Lower leg skin (tissue), 4 donors: ENCODE measurements around the gene ANKDD1B. TPM values are rescaled to one million over a fixed set of nuclear protein-coding genes. Genes with fewer than 3 reads are reported as not detected.

ENCODE experiments used
- DNase-seq, 2 donors: peaks; one replicate each; pipeline ENCODE4 v3.0.0-alpha.2; 2019; ENCODE audit warnings: low spot score in 2 of 2
- H3K4me3 ChIP-seq: fragments of 200-600 bp; sonication (generic); 2 replicates; pipeline ENCODE4 v1.5.1; 2017; ENCODE audit warnings: mild to moderate bottlenecking, low read depth; ENCODE audit not compliant: poor library complexity, severe bottlenecking
- POLR2A ChIP-seq, 2 donors: fragments of 450-650 bp; IDR thresholded peaks; one replicate each; pipeline ENCODE4 v1.6.1; 2016 to 2017; ENCODE audit warnings: antibody characterized with exemption in 2 of 2, mild to moderate bottlenecking in 1 of 2, moderate library complexity in 1 of 2
- WGBS, 2 donors: methylation state at CpG; one replicate each; pipeline ENCODE4 v1.1.5; 2018; 5-methylcytosine and 5-hydroxymethylcytosine counted together
- intact Hi-C: fragments of 100-400 bp; cut with DNase I; formaldehyde crosslinking; loops from one replicate; pipeline ENCODE4 v1.15.0; 2023; ENCODE audit warnings: low total_unique reads
- total RNA-seq, 4 donors: library from RNA; depleted of rRNA; stranded (reverse); fragments of >200 nt; gene quantifications; one replicate each; pipeline ENCODE4 v1.1.0, GENCODE V29; 2016
- TF ChIP-seq, protein P1 (sequence below), 3 donors: fragments of 450-650 bp; IDR thresholded peaks; one replicate each; pipeline ENCODE4 v1.5.1; 2016; ENCODE audit warnings: antibody characterized with exemption in 3 of 3, mild to moderate bottlenecking in 3 of 3, moderate library complexity in 2 of 3

The ANKDD1B gene
- total RNA-seq, 4 donors from 2014 or later = 0.21 to 1.1 (median 0.45) TPM; not detected in 1

GRCh38 chr5:75671506-75671905 lies 60.3 kb downstream of the ANKDD1B start:
- H3K4me3 ChIP-seq = no peak overlapping the region
- WGBS, 2 donors = 48 to 99% methylated on average over 2 of the region's 2 CpGs
- DNase-seq = no peak
- intact Hi-C loops = no loop called here
- TF ChIP-seq, protein P1, sequence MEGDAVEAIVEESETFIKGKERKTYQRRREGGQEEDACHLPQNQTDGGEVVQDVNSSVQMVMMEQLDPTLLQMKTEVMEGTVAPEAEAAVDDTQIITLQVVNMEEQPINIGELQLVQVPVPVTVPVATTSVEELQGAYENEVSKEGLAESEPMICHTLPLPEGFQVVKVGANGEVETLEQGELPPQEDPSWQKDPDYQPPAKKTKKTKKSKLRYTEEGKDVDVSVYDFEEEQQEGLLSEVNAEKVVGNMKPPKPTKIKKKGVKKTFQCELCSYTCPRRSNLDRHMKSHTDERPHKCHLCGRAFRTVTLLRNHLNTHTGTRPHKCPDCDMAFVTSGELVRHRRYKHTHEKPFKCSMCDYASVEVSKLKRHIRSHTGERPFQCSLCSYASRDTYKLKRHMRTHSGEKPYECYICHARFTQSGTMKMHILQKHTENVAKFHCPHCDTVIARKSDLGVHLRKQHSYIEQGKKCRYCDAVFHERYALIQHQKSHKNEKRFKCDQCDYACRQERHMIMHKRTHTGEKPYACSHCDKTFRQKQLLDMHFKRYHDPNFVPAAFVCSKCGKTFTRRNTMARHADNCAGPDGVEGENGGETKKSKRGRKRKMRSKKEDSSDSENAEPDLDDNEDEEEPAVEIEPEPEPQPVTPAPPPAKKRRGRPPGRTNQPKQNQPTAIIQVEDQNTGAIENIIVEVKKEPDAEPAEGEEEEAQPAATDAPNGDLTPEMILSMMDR (IDR thresholded peaks at IDR 0.05) = no peak
- TF ChIP-seq POLR2A (IDR thresholded peaks at IDR 0.05) = no peak

GRCh38 chr5:75672616-75673015 lies 61.4 kb downstream of the ANKDD1B start:
- WGBS, 2 donors = 86 to 91% methylated on average over 3 of the region's 3 CpGs
- intact Hi-C loops = no loop called here
- DNase-seq = no peak
- TF ChIP-seq, protein P1 (IDR thresholded peaks at IDR 0.05) = no peak
- no peak for TF ChIP-seq POLR2A (IDR thresholded peaks at IDR 0.05)
- H3K4me3 ChIP-seq = no peak overlapping the region

GRCh38 chr5:75675783-75676182 lies 64.5 kb downstream of the ANKDD1B start:
- DNase-seq = no peak
- 100% methylated on average over 1 of the region's 1 CpG for WGBS, 2 donors
- H3K4me3 ChIP-seq = no peak overlapping the region
- intact Hi-C loops = no loop called here
- no peak for TF ChIP-seq POLR2A (IDR thresholded peaks at IDR 0.05)
- TF ChIP-seq, protein P1 (IDR thresholded peaks at IDR 0.05) = no peak

DNA sequence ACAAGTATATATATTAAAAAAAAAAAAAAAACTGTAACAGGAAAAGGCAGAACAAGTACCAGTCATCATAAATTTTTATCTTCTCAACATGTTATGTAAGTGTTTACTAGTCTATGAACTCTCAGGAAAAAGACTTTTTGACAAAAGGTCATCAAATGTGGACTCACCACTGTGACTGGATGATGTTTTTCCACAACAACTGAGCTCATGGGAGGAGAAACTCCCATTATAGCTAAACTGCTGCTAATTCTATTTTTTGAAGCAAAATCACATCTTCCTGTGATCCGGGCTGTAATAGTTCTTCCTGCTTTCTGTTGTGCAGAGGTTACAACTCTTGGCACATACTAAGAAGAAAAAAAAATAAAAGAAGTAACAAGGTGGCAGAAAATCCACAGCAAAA lies 66.4 kb downstream of the ANKDD1B start:
- TF ChIP-seq, protein P1 (IDR thresholded peaks at IDR 0.05) = no peak
- TF ChIP-seq POLR2A (IDR thresholded peaks at IDR 0.05) = no peak
- DNase-seq = no peak
- WGBS, 2 donors = 58 to 70% methylated on average over 1 of the region's 1 CpG
- no peak overlapping the region for H3K4me3 ChIP-seq
- intact Hi-C loops = no loop called here

DNA sequence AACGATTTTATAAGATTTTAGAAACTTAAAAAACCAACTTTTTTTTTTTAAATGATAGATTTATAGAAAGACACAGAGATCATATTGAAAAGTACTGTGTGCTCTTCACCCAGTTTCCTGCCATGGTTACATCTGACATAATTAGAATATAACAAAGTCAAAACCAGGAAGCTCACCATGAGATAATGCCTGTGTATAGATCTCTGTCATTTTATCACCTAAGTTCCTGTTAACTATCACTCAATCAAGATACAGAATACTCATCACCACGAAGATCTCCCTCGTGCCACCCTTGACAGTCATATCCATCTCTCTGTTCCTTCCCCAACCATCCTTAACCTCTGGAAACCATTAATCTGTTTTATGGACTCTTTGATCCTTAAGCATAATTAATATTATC lies 66.9 kb downstream of the ANKDD1B start:
- no peak overlapping the region for H3K4me3 ChIP-seq
- WGBS, 2 donors = 69 to 70% methylated on average over 3 of the region's 3 CpGs
- DNase-seq = no peak
- intact Hi-C loops = no loop called here
- TF ChIP-seq, protein P1 (IDR thresholded peaks at IDR 0.05) = no peak
- no peak for TF ChIP-seq POLR2A (IDR thresholded peaks at IDR 0.05)

DNA sequence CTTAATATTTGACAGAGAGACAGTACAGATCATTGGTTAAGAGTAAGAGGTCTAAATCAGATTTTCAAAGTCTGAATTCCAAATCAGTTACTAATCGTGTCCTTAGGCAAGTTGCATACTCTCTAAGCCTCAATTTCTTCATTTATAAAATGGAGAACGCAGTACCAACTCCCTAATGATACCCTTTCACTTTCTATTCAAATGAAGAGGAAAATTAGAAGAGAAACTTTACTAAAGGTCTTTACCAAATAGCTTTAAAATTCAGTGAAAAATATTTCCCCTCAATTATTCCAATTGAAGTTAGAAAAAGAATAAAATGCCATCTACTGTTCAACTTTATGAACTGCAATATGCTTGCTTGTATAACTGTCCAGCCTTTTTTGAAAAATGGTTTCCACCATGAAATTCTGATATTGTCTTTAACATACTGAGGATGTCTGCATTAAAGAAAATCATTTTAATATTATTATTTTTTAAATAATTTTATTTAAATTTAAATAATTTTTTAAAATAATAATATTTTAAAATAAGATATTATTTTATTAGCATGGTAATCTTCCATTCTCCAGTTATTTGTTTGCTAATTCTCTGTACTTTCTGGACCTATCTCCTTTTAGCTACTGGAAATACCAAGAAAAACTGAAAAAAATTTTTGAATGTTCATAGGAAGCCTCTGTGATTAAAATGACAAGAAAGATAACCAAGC lies 70.0 kb downstream of the ANKDD1B start:
- 22 to 24% methylated on average over 2 of the region's 2 CpGs for WGBS, 2 donors
- intact Hi-C loops = no loop called here
- TF ChIP-seq, protein P1 (IDR thresholded peaks at IDR 0.05) = peak in 1 of 3 donors; percentile 26
- no peak for TF ChIP-seq POLR2A (IDR thresholded peaks at IDR 0.05)
- no peak for DNase-seq
- no peak overlapping the region for H3K4me3 ChIP-seq
